Left kidney (tissue), 2 donors: ENCODE results near the gene PRKD3. TPM values are rescaled to one million over a fixed set of nuclear protein-coding genes. Genes with fewer than 3 reads are reported as not detected.

Source experiments
- DNase-seq: peaks from one replicate; pipeline ENCODE4 v3.0.0-alpha.2; 2013
- polyA plus RNA-seq: library from polyadenylated mRNA; unstranded; fragments of 120-200 nt; gene quantifications from one replicate; pipeline ENCODE4 v1.2.1, GENCODE V29; 2013; ENCODE audit not compliant: insufficient read length

PRKD3 gene
- polyA plus RNA-seq, 1 donor, result 67.2 TPM

GRCh38 chr2:37343537-37344434 lies 19.2 kb upstream of the PRKD3 start:
- no peak for DNase-seq

DNA sequence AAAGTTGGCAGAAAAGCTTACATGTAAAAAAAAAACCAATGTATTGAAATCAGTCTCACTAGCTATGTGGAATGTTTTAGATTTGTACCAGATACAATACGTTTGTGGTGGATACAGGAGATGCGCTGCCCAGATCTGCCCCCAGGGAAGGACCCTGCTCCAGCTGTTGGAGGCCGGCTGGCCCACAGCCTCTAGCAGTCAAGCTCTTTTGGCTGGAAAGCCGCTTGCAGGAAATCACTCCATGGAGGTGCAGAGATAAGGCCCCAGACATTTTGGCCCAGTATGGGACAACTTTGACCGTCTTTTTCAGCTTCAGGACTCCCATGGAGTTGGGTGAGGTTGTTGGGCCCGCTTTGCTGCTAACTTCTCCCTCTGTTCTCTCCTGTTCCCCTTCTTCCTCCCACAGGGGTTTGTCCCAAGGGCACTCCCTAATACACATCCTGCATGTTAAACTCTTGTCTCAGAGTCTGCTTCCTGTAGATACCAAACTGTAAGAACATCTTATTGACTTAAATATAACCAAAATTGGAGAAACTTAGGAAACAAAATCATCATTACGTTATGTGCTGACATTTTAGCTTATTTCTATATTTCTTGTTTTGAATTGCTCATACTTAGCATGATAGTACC lies 18.1 kb upstream of the PRKD3 start:
- DNase-seq, result no peak

- DNase-seq, result no peak
These were observed 16.0 kb upstream of the PRKD3 start for GRCh38 chr2:37340637-37341036.

DNA sequence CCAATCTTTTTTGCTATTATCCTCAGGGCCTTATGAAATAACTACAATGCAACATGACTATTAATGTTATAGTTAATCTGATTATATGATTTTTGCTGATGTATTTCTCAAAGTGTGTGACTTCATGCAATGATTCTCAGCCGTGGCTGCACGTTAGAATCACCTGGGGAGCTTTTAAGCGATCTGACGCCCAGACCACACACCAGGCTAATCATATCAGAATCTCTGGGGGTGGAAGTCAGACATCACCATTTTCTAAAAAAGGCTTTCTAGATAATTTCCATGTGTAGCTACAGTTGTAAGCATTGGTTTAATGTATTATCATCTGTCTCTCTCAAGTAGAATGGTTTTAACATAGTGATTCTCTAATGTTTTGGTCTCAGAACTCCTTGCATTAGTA lies 14.3 kb upstream of the PRKD3 start:
- no peak for DNase-seq

DNA sequence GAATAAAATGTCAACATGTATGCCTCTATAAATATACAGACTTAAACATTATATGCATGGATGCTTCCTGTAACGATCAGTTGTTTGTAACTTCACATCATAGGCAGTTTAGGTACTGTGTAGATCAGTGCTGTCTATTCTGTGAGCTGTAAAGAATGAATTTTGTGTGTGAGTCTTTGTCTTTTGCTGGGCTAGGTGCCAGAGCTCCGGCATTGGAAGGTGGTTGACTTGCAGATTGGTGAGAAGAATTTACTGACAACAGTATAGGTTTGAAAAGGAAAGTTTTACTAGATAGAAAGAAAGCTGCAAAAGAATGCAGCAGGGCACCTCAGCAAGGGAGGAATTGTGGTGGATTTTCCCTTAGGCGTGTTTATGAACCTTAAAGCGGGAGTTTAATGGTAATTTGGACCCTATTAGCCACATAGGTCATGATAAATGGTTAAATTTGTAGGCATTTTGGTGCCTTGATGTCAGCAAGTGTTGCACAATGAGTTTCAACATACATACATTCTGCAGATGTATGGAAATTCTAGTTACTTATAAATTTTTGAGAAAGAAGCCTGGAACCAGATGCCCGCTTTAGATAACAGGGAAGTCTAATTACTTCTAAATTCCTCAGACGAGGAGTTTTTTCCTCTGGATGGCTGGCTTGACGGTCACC lies 13.1 kb upstream of the PRKD3 start:
- no peak for DNase-seq

- DNase-seq, result no peak
These were observed 11.0 kb upstream of the PRKD3 start for GRCh38 chr2:37335604-37336003.

GRCh38 chr2:37333256-37333655 lies 8.6 kb upstream of the PRKD3 start:
- DNase-seq, result no peak

- no peak for DNase-seq
These were observed 7.9 kb upstream of the PRKD3 start for GRCh38 chr2:37332560-37332959.

- DNase-seq, result no peak
These were observed 6.0 kb upstream of the PRKD3 start for GRCh38 chr2:37330681-37331080.

DNA sequence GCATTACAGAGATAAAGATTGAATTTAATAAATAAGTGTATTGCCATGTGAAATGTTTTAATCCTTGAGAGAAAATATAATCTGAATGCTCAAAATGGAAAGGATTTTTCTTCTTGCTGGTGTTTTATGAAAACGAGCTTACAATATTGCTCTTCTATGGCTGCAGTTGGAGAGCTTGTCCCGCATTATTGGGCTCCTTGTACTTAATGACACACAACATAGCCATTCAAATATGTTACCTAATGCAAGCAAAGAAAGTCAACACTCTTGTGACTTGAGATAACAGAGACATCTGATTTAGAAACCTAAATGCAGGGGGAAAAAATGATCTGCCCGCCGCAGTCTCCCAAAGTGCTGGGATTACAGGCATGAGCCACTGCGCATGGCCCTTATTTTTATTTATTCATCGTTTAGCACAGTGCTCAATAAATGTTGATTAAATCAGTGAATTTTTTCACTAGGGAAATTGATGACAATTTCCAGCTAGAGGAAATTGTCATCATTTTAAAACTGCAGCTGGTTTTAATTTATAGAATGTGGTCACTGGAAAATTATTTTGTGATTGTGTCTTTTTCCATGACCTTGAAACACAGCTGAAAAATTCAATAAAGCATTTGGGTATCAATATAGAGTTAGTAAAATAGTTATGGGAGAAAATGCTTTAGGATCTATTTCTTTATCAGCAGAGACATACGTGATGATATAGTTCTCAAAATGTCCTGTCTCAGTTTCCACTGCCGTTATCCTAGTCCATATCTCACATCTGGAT lies 2.4 kb upstream of the PRKD3 start:
- no peak for DNase-seq

DNA sequence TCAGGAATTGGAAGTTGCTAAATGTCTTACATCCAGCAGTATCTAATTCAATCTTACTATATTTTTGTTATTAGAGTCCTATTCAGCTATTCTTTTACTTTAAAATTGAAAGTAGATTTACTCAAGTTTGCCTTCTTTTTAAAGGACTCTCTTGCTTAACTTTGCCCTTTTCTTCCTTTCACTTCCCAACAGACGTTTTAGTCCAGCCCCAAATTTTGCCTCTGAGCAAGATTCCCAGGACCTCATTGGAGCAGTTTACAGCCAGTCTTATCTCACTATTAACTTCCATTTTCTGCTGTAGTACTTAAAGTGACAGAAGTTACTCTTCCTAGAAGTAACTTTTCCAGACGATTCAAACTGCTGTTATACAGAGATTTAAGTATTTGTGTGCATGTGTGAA lies 1.7 kb upstream of the PRKD3 start:
- DNase-seq, result no peak

DNA sequence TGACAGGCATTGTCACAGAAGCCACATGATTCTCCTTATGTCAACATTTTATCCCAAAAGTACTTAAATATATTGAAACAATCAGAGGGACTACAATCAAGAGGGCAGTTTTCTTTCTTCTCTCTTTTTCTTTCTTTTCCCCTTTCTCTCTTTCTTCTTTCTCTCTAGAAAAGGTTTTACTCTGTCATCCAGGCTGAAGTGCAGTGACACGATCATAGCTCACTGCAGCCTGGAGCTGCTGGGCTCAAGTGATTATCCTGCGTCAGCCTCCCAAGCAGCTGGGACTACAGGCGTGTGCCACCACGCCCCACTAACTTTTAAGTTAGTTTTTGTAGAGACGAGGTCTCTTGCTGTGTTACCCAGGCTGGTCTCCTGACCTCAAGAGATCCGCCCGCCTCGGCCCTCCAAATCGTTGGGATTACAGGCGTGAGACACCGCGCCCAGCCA lies 1.0 kb upstream of the PRKD3 start:
- no peak for DNase-seq

- DNase-seq, result peak; percentile 68
These were observed 172 bp downstream of the PRKD3 start for GRCh38 chr2:37324536-37324785.

GRCh38 chr2:37323781-37324535 lies 675 bp downstream of the PRKD3 start:
- DNase-seq, result peak; percentile 51

- no peak for DNase-seq
These were observed 1.4 kb downstream of the PRKD3 start for GRCh38 chr2:37323176-37323780.

- no peak for DNase-seq
These were observed 2.3 kb downstream of the PRKD3 start for GRCh38 chr2:37322368-37322767.

DNA sequence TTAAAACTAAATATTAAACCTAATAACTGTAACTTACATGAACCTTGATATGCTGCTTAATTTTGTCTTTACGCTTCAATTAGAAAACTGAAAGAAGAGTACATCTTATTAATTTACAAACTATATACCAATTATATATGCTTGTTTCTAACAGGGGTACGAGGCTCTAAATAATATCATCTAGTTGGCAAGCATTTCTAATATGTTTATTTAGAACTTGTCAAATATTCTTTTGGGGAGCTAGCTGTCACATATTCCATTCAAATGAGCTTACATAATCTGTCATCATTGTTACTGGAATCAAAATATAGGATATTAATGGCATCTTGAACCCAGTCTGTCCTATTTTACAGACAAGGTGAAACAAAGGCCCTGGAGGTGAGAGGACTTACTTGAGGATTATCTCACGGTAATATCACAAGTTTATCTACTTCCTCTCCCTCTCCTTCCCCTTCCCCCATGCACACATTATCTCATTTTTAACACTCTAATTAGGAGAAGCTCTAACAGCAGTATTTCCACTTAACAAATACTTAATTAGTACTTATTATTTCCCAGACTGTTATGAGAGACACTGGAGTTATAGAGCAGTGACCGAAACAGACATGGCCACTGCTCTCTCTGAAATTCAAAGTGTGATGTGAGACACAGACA lies 3.5 kb downstream of the PRKD3 start:
- DNase-seq, result no peak

- DNase-seq, result no peak
These were observed 4.7 kb downstream of the PRKD3 start for GRCh38 chr2:37319754-37320609.

DNA sequence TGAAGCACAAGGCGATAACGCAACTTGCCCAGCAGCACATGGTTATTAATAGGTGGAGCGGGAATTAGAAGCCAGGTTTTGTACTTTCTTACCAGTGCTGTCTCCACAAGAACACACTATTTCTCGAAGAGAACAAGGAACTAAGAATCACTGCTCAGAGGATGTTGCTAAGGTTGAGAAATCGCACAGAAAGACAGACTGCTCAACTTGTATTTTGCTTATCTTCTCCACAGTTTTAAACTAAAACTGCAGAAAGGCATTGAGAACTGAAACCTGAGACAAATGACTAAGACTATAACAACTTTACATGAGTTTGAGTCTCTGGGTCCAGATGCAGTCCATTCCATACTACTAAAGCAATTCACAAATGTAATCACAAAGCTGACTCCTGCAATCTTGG lies 6.2 kb downstream of the PRKD3 start:
- no peak for DNase-seq

DNA sequence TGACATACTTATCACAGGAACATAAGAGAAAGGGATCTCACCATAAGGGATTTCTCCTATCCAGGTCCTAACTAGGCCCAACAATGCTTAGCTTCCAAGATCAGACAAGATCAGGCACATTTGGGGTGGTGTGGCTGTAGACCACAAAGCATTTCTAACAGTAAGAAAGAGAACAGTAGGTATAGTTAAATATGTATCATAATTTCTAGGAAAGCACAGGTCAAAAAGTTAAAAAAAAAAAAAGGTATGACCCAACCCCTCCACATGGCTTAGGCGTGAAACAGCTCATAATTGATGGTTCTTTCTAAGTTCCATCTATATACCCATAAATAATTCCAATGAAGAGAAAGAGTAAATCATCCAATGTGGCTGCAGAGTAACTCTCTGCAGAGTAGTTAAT lies 6.9 kb downstream of the PRKD3 start:
- DNase-seq, result no peak
